HG03064 (cell line): ENCODE results near the gene CCAR1.
"Not testable (repeated sequence)": the region's sequence is repeated elsewhere in the genome, so short reads cannot be mapped to it uniquely, and the experiment has no call there.

Experiments
- ATAC-seq: cut with Tn5 transposase; IDR thresholded peaks from one replicate; pipeline ENCODE4 v1.9.1; 2021; ENCODE audit warnings: low read depth; ENCODE audit not compliant: unreplicated experiment

The CCAR1 gene

GRCh38 chr10:68756246-68756645 is 35.2 kb downstream of the CCAR1 start:
- no peak for ATAC-seq

GRCh38 chr10:68756766-68757165 is 35.7 kb downstream of the CCAR1 start:
- ATAC-seq = no peak

DNA sequence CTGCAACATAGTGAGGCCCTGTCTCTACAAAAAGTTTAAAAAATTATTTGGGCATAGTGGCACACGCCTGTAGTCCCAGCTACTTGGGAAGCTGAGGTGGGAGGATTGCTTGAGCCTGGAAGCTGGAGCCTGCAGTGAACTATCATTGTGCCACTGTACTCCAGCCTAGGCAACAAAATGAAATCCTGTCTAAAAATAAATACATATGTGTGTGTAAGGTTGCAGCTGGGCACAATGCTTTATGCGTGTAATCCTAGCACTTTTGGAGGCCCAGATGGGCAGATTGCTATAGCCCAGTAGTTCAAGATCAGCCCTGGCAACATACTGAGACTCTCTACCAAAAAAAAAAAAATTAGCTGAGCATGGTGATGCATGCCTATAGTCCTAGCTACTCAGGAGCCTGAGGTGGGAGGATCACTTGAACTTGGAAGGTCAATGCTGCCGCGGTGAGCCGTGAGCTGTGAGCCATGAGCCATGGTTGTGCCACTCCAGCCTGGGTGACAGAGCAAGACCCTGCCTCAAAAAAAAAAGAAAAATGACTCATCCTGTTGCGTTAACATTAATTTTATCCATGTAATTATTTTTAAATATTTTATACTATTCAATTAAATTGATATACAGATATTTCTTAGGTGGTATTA is 38.3 kb downstream of the CCAR1 start:
- no peak for ATAC-seq

GRCh38 chr10:68759967-68760366 is 38.9 kb downstream of the CCAR1 start:
- no peak for ATAC-seq

DNA sequence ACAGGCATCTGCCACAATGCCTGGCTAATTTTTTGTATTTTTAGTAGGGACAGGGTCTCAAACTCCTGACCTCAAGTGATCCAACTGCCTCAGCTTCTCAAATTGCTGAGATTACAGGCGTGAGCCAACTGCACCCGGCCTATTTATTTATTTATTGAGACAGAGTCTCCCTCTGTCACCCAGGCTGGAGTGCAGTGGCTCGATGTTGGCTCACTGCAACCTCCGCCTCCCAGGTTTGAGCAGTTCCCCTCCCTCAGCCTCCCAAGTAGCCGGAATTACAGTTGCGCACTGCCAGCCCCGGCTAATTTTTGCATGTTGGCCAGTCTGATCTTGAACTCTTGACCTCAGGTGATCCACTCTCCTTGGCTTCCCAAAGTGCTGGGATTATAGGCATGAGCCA is 46.4 kb downstream of the CCAR1 start:
- ATAC-seq = not testable (repeated sequence)

GRCh38 chr10:68781613-68782574 is 60.9 kb downstream of the CCAR1 start:
- no peak for ATAC-seq

GRCh38 chr10:68784476-68784875 is 63.4 kb downstream of the CCAR1 start:
- ATAC-seq = no peak

GRCh38 chr10:68787813-68788212 is 66.8 kb downstream of the CCAR1 start:
- ATAC-seq = no peak

GRCh38 chr10:68790476-68790875 is 69.4 kb downstream of the CCAR1 start:
- ATAC-seq = no peak

- ATAC-seq = no peak
Observed at GRCh38 chr10:68792115-68792514, 71.1 kb downstream of the CCAR1 start.

DNA sequence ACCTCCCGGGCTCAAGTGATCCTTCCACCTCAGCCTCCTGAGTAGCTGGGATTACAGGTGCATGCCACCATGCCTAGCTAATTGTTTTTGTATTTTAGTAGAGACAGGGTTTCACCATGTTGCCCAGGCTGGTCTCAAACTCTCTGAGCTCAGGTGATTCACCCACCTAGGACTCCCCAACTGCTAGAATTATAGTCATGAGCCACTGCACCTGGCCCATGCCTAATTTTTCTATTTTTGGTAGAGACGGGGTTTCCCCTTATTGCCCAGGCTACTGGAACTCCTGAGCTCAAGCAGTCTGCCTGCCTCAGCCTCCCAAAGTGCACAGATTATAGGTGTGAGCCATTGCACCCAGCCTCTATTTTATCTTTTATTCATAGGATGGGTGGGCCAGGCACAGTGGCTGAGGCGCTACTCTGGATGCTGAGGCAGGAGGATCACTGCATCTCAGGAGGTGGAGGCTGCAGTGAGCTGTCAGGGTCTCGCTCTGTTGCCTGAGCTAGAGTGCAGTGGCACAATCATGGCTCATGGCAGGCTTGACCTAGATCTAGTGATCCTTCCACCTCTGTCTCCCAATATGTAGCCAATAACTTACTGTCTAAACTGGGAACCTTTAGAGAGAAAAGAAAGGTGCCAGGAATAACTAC is 75.0 kb downstream of the CCAR1 start:
- no peak for ATAC-seq

DNA sequence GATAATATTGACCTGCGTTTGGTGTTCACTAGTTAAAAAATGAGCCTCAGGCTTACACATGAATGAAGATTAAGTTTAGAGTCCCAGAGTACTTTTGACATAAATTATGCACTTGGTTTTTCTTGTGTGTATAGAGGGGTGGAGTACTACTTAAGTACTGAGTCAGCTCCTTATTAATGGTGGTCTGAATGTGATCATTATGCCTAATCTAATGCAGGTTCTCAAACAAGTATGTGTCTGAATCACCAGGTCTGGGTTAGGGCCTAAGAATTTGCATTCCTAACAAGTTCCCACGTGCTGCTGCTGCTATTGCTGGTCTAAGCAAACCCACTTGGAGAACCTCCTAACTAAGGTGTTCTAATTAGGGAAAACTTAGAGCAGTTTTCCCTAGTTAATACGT is 75.6 kb downstream of the CCAR1 start:
- no peak for ATAC-seq

- no peak for ATAC-seq
Observed at GRCh38 chr10:68800211-68800610, 79.2 kb downstream of the CCAR1 start.

- ATAC-seq = no peak
Observed at GRCh38 chr10:68804692-68805091, 83.7 kb downstream of the CCAR1 start.

DNA sequence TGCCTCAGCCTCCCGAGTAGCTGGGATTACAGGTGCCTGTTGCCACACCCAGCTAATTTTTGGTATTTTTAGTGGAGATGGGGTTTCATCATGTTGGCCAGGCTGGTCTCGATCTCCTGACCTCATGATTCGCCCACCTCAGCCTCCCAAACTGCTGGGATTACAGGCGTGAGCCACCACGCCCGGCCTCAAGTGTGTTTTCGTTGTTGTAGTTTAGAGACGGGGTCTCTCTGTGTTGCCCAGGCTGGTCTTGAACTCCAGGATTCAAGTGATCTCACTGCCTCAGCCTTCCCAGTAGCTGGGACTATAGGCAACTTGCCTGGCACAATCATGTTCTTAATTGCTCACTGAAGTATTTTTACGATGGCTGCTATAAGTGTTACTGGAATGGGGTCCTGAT is 89.8 kb downstream of the CCAR1 start:
- not testable (repeated sequence) for ATAC-seq

DNA sequence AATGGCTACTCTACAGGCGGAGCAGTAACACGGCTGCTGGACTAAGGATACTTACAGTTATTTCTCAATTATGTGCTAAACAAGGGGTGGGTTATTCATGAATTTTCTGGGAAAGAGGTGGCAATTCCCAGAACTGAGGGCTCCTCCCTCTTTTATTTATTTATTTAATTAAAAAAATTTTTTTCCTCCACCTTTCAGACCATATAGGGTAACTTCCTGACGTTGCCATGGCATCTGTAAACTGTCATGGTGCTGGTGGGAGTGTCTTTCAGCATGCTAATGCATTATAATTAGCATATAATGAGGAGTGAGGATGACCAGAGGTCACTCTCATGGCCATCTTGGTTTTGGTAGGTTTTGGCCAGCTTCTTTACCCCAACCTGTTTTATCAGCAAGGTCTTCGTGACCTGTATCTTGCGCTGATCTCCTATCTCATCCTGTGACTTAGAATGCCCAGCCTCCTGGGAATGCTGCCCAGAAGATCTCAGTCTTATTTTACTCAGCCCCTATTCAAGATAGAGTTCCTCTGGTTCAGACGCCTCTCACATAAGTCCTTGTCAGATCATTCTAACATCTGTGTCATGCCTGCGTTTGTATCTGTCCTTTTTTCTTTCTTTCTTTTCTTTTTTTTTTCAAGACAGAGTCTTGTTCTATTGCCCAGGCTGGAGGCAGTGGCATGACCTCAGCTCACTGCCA is 90.4 kb downstream of the CCAR1 start:
- ATAC-seq = no peak

DNA sequence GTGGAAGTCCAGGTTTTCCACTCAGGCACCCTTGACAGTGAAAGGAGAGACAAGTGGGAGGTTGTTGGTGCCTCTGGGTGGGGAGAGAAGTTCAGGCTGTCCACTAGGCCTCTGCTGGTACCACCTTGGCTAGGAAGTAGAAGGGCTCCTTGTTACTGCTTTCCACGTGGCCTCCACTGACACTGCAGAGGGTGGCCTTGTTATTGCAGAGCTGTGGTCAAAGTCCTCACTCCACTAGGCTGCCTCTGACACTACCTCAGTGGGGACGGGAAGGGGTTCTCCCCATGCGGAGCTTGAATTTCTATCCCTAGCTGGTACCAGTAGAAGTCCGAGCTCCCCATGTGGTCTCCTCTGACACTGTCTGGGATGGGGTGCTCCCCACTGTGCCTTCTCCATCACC is 91.4 kb downstream of the CCAR1 start:
- ATAC-seq = no peak

DNA sequence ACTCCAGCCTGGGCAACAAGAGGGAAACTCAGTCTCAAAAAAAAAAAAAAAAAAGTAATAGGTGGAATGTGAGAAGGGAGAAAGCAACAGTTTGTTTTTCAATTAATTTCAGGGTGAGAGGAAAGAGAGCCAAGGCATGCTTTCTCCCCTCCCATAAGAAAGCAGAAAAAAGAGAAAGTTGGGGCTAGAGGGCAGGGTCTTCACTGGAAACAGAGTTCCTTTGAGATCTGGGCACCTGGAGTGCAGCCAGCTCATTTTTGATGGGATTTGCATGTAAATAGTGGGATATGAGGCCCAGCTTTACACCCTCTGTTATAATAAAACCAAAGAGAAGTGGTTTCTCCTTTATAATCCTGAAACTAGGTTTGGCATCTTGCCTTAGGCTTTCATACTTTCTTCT is 92.5 kb downstream of the CCAR1 start:
- ATAC-seq = no peak

- no peak for ATAC-seq
Observed at GRCh38 chr10:68816796-68817412, 95.9 kb downstream of the CCAR1 start.

DNA sequence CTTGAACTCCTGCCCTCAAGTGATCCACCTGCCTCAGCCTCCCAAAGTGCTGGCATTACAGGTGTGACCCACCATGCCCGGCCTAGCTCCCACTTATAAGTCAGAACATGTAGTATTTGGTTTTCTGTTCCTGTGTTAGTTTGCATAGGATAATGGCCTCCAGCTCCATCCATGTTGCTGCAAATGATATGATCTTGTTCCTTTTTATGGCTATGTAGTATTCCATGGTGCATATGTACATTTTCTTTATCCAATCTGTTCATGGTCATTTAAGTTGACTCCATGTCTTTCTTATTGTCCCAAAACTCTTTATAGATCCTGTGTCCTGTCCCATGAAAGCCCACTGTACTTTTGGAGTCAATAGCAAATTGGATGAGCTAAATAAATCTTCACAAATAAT is 99.3 kb downstream of the CCAR1 start:
- not testable (repeated sequence) for ATAC-seq
